ENCODE data around the gene NSMF. TPM values are rescaled to one million over a fixed set of nuclear protein-coding genes. Genes with fewer than 3 reads are reported as not detected.
A peak's percentile ranks its signal among the peaks of the same experiment; 100 is the strongest.
"Not testable (repeated sequence)": the region's sequence is repeated elsewhere in the genome, so short reads cannot be mapped to it uniquely, and the experiment has no call there.

Gene NSMF
- total RNA-seq, 1 experiment from 2014 or later: 37.9 TPM

DNA sequence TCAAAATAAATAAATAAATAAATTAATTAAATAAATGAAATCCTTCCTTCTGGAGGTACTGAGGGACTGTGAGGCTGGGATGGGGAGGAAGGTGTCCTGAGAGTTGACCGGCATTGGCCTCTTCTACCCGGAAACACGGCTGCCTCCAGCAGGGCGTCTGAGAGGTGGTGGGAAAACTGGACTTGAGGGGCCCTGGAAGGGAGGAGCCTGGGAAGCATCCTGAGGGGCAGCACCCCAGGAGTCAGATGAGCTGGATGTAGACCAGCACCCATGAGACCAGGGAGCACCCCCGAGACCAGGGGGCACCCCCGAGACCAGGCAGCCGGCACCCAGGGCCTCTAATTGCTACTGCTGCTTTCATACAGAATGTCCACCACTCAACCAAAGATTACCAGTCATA lies 8.8 kb upstream of the NSMF start:
- no peak for DNase-seq
- Histone ChIP-seq H3K4me3 (ENCODE audit: insufficient read depth, low read depth, low read length) (no peak overlapping the region), H3K27me3 (ENCODE audit: control insufficient read depth, insufficient read depth, low read length) (0 out of 2 replicates have a peak, but pooled peaks cover 2% of the 10 kb centered on the region), H3K36me3 (replicated peaks; ENCODE audit: control insufficient read depth, insufficient read depth, low read length) (no peaks in the 10 kb centered on the region)

DNA sequence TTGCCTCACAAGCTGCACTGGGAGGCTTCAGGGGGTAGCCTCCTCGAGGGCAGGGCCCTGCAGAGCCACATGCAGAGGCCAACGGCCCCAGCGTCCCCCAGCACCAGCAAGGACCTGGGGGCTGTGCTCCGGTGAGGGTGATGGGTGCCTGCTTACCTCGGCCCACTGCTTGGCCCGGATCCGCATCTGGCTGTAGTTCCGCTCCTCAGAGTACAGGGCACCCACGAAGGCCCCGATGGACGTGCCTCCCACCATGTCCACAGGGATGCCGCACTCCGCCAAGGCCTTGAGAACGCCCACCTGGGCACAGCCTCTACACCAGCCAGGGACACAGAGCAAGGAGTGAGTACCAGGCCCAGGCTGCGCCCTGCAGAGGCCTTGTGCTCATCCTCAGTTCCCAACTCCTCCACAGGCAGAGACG lies 8.0 kb upstream of the NSMF start:
- no peaks in the 10 kb centered on the region for H3K36me3 ChIP-seq (replicated peaks; ENCODE audit: control insufficient read depth, insufficient read depth, low read length)
- H3K4me3 ChIP-seq (ENCODE audit: insufficient read depth, low read depth, low read length): no peak overlapping the region
- peaks cover 7% of the 10 kb centered on the region for H3K27me3 ChIP-seq (ENCODE audit: control insufficient read depth, insufficient read depth, low read length)
- peak; percentile 42 for DNase-seq

DNA sequence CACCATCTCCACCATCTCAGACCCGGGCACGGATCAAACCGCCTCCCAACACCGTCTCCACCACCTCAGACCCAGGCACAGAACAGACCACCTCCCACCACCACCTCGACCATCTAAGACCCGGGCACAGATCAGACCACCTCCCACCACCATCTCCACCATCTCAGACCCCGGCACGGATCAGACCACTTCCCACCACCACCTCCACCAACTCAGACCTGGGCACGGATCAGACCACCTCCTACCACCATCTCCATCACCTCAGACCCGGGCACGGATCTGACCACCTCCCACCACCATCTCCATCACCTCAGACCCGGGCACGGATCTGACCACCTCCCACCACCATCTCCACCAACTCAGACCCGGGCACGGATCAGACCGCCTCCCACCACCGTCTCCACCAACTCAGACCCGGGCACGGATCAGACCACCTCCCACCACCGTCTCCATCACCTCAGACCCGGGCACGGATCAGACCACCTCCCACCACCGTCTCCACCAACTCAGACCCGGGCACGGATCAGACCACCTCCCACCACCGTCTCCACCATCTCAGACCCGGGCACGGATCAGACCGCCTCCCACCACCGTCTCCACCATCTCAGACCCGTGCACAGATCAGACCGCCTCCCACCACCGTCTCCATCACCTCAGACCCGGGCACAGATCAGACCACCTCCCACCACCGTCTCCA lies 7.4 kb upstream of the NSMF start:
- not testable (repeated sequence) for H3K36me3 ChIP-seq (replicated peaks; ENCODE audit: control insufficient read depth, insufficient read depth, low read length); DNase-seq; H3K4me3 ChIP-seq (ENCODE audit: insufficient read depth, low read depth, low read length)
- peaks cover 11% of the 10 kb centered on the region for H3K27me3 ChIP-seq (ENCODE audit: control insufficient read depth, insufficient read depth, low read length)

DNA sequence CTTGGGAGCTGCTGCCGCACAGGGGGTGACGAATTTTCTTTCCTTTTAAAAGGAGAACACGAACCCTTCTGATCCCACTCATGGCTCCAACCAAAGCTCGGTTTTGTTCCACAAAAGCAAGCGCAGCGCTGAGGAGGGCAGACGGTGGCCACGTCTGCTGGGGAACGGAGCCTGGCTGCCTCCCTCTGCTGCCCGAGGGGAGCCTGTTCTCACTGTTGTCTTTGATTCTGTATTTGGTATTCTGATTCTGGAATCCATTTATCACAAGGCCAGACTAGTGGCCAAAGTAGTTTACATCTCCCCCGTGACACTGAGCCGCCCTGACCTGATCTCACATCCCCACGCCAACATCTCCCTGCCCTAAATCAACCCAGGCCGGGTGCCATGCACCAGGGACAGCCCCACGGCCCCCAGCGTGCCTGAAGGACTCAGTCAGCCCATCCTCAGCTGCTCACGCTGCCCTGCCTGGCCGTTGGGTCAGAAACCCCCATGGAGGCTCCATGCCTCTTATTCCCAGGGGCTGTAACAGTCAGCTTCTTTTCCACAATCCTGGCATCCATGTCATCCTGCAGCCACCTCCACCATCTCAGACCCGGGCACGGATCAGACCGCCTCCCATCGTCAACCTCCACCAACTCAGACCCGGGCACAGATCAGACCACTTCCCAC lies 6.7 kb upstream of the NSMF start:
- DNase-seq: peak; percentile 43
- Histone ChIP-seq H3K27me3 (ENCODE audit: control insufficient read depth, insufficient read depth, low read length) (peaks cover 11% of the 10 kb centered on the region), H3K4me3 (ENCODE audit: insufficient read depth, low read depth, low read length) (no peak overlapping the region), H3K36me3 (replicated peaks; ENCODE audit: control insufficient read depth, insufficient read depth, low read length) (no peaks in the 10 kb centered on the region)

DNA sequence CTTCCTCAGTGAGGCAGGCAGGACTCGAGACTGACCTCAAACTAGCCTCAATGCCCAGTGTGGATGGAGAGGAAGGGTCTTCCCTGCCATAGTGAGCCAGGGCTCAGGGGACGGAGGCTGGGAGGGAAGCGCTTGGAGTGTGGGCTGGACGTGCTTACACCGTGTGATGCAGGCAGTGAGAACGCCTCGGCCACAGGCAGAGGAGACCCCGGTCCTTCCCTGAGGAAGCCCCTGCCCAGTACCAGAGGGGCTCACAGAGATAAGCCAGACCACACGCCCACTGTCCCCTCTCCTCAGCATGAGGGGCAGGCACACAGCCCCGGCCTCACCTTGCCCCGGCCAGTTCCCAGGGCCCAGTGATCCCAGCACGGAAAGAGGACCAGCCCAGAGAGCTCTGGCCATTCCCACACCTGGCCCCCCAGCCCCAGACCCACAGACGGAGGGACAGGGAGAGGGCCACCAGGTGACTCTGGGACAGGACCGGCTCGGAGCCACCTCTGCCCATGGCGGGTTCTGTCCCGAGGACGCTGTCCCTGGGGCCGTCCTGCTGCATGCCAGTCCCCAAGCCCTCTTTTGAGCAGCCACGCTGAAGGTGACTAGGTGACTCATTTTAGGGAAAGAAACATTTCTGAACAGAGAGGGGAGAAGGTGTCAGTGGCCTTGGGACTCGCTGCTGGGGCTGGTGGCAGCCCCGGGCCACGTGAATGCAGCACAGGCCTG lies 6.0 kb upstream of the NSMF start:
- no peak overlapping the region for H3K4me3 ChIP-seq (ENCODE audit: insufficient read depth, low read depth, low read length)
- DNase-seq: peak; percentile 51
- H3K36me3 ChIP-seq (replicated peaks; ENCODE audit: control insufficient read depth, insufficient read depth, low read length): no peaks in the 10 kb centered on the region
- H3K27me3 ChIP-seq (ENCODE audit: control insufficient read depth, insufficient read depth, low read length): peaks cover 14% of the 10 kb centered on the region

DNA sequence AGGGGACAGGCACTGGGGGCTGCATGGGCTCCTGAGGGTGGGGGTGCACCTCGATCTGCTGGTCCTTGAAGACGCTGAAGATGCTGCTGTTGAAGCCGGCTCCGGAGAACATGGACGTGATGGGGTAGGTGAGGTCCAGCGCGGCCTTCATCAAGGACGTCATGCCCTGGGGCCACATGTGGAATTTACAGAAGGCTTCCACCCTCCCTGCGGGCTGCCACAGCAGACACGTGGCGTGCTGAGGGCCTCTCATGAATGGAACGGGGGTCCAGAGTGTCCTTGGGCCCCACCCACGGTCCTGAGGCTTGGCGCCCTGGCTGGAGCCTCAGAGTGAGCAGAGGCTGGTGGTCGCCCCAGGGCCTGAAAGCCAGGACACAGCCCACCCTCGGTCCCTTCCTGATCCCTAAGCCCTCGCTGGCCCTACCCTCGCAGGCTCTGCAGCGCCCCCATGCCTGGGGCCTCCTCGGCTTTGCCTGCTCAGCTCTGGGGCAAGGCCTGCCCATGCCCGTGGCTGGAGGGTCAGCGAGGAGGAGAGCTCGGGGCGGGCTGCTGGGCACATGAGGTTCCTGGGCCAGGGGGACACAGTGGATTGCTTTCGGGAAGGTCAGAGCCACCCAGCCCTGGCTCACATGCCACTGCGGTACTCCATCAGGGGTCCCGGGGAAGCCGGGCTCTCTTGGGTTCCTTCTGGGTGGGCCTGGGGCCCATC lies 5.3 kb upstream of the NSMF start:
- H3K4me3 ChIP-seq (ENCODE audit: insufficient read depth, low read depth, low read length): no peak overlapping the region
- peaks cover 16% of the 10 kb centered on the region for H3K27me3 ChIP-seq (ENCODE audit: control insufficient read depth, insufficient read depth, low read length)
- H3K36me3 ChIP-seq (replicated peaks; ENCODE audit: control insufficient read depth, insufficient read depth, low read length): no peaks in the 10 kb centered on the region
- peak; percentile 70 for DNase-seq

DNA sequence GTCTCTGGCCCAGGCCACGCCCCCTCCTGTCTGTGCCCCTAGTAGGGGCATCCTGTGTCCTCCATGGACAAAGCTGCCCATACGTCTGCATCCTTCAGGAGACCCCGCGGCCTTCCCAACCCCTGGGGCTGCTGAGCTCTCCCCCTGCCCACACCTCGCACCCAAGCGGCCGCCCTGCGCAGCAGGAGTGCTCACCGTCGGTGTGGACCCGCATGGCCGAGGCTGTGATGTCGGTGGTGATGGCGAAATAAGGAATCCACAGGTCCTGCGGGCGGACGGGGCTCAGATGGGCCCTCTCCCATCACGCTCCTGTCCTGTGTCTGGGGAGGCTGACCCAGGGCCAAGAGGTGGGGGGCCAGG lies 4.8 kb upstream of the NSMF start:
- Histone ChIP-seq H3K36me3 (replicated peaks; ENCODE audit: control insufficient read depth, insufficient read depth, low read length) (no peaks in the 10 kb centered on the region), H3K27me3 (ENCODE audit: control insufficient read depth, insufficient read depth, low read length) (peaks cover 16% of the 10 kb centered on the region), H3K4me3 (ENCODE audit: insufficient read depth, low read depth, low read length) (no peak overlapping the region)
- peak; percentile 45 for DNase-seq

DNA sequence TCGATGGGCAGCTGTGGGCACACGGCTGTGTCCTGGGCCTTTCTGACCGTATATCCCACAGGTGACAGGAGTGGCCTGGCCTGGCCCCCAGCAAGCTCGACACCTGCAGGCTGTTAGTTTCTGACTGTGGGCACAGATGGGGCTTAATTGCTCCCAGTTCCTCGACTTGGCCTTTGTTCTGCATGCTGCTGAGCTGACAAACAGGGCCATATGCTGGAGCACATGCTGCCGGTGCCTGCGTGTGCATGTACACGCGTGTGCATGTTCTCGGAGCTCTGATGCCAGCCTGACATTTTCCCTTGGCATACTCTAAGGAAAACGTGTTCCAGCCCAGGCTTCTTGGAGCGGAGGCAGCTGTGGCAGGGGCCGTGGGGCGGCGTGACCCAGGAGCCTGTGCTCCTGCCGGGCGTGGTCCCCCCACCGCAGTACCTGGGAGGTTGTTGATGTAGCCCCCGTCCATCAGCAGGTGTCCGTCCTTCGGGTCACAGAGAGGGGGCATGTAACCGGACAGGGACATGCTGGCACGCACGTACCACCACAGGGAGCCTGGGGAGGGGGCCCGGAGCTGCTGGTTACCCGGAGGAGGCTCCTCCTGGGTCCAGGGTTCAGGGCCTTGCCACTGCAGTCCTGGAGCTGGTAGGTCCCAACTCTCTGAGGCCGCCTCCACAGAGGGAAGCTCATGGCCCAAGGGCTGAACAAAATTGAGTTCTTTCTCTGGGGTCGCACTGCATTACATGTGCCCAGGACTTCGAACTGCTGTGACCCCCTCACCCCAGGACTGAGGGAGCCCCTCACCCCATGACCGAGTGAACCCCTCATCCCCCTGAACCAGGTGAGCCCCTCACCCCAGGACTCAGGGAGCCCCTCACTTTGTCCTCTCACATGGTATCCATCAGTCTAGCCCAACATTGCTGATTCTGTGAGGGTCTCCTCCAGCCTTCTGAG lies 4.1 kb upstream of the NSMF start:
- DNase-seq: peak; percentile 45
- peaks cover 21% of the 10 kb centered on the region for H3K27me3 ChIP-seq (ENCODE audit: control insufficient read depth, insufficient read depth, low read length)
- H3K36me3 ChIP-seq (replicated peaks; ENCODE audit: control insufficient read depth, insufficient read depth, low read length): no peaks in the 10 kb centered on the region
- H3K4me3 ChIP-seq (ENCODE audit: insufficient read depth, low read depth, low read length): no peak overlapping the region

DNA sequence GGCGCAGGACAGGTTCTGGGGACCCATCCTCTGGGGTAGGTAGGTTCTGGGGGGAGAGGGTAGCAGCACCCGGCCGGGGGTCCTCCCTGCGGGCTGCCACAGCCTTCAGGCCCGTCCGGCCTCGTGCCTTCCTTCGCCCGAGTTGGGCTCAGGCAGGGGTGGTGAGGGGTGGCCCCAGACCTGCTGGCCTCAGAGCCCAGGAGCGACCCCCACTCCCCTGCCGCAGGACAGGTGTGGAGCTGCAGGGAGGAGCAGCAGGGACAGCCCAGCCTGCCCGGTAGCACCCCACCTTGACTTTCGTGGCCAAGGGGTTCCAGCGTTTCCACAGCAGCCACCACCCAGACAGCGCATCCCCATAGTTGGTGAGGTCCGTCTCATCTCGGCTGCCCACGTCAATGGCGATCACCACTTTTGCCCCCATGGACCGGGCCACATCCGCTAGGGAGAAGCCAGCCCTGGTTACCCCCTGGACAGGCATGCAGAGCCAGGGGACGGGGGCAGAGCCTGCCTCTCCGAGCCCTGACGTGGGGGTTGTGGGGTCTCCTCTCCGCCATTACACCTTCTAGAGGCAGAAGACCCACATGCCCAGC lies 3.4 kb upstream of the NSMF start:
- DNase-seq: peak; percentile 68
- Histone ChIP-seq H3K36me3 (replicated peaks; ENCODE audit: control insufficient read depth, insufficient read depth, low read length) (no peaks in the 10 kb centered on the region), H3K27me3 (ENCODE audit: control insufficient read depth, insufficient read depth, low read length) (peaks cover 22% of the 10 kb centered on the region), H3K4me3 (ENCODE audit: insufficient read depth, low read depth, low read length) (no peak overlapping the region)

DNA sequence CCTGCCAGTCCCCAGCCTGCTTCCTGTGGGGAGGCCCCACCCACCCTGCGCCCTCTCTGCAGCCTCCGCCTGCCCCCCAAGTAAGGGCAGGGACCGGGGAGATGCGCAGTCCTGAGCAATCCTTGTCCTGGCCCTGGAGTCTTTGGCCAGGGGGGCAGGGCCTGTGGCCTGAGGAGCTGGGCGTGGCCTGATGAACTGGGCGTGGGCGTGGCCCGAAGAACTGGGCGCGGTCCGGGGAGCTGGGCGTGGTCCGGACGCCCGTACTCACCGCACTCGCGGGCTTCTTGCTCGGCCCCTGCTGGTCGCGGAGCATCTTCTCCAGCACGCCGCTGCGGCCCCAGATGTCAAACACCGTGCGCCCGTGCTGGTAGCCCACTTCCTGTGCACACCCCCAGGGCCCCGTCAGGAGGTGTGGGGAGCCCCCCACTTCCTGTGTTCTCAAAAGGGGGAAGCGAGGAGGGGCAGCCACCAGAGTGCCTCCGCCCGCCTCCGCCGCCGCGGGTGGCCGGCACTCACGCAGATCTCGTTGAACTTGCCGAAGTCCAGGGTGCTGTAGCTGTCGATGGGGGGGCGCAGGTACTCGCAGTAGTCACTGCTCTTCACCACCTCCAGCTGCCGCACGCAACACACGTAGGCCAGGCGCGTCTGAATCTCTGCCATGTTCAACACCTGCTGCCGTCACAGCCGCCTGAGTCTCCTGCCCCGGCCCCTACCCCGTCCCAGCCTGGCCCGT lies 2.7 kb upstream of the NSMF start:
- Histone ChIP-seq H3K27me3 (ENCODE audit: control insufficient read depth, insufficient read depth, low read length) (peaks cover 22% of the 10 kb centered on the region), H3K4me3 (ENCODE audit: insufficient read depth, low read depth, low read length) (peak overlapping the region; percentile 16; the same call in 1 of the 2 replicates), H3K36me3 (replicated peaks; ENCODE audit: control insufficient read depth, insufficient read depth, low read length) (peaks cover 1% of the 10 kb centered on the region; the same call in 1 of the 2 replicates)
- peak; percentile 97 for DNase-seq

DNA sequence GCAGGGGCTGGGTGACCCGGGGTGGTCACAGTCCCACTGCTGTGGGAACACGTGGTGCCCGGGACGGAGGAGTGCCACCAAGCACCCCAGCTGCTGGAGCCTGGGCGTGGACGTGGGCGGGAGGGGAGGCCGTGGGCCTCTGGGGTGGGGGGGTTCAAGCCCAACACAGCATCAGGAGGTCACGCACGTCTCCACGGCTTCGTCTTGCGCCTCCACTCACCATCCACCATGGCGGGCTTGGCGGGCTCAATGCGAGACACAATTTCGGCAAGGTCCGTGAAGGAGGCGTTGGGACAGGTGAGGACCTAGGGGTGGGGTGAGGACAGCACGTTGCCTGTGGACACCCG lies 2.2 kb upstream of the NSMF start:
- H3K36me3 ChIP-seq (replicated peaks; ENCODE audit: control insufficient read depth, insufficient read depth, low read length): peaks cover 4% of the 10 kb centered on the region
- peaks cover 22% of the 10 kb centered on the region for H3K27me3 ChIP-seq (ENCODE audit: control insufficient read depth, insufficient read depth, low read length)
- no peak overlapping the region for H3K4me3 ChIP-seq (ENCODE audit: insufficient read depth, low read depth, low read length)
- no peak for DNase-seq

DNA sequence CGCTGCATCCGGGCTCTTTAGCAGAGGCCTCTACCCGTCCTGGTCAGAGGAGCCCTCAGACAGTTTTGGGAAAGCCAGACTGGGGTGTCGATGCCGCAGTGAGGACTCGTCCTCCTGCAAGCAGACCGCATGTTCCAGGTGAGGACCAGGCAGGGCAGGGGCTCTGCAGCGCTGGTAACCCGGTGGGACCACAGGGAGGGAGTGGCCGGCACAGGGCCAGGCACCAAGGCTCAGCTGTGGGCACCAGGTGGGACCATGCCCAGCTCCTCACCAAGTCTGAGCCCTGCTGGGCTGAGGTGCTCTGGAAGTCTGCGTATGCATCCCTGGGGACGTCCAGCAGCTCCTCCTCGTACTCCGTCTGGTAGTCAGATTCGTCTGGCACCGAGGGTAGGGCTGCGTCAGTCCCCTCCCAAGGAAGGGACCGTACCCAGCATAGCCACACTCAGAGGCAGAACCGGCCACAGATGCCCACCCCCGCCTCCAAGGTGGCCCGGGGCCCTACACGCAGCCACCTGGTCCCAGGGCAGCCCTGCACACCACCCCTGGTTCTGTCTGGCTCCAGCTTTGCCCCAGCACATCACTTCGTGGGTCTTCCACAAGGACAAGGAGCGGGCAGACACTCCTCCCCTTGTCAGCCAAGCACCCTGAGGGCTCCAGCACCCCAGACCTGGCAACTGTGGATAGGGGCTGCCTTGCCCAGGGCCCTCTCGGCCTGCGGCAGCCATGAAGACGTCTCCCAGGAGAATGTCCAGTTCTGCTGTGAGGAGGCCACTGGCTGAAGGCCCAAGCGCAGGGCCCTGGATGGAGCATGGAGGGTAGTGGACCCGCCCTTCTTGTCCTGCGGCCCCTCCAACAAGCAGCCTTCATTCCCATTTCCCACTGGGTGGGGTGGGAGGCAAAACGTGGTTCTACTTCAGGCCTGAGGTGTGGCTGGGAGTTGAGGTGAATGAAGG lies 1.5 kb upstream of the NSMF start:
- Histone ChIP-seq H3K4me3 (ENCODE audit: insufficient read depth, low read depth, low read length) (no peak overlapping the region), H3K27me3 (ENCODE audit: control insufficient read depth, insufficient read depth, low read length) (peaks cover 22% of the 10 kb centered on the region), H3K36me3 (replicated peaks; ENCODE audit: control insufficient read depth, insufficient read depth, low read length) (peaks cover 10% of the 10 kb centered on the region)
- DNase-seq: peak; percentile 59
